Kidney (tissue), 22 donors: ENCODE measurements around the gene SYCE1L. TPM values are rescaled to one million over a fixed set of nuclear protein-coding genes. Genes with fewer than 3 reads are reported as not detected.

ENCODE experiments used
- DNase-seq, 5 donors: peaks; one replicate each; pipeline ENCODE4 v3.0.0-alpha.2; 2013 to 2020
- FAIRE-seq: peaks from 2 replicates; lab custom pipeline; 2012; peaks lifted over from hg19 to GRCh38; lab: Jason Lieb, UNC
- H3K27ac ChIP-seq, 2 donors: one replicate each; pipeline ENCODE4 v1.7.0; 2013; ENCODE audit warnings: low read depth in 2 of 2, low read length in 2 of 2, inconsistent platforms in 1 of 2
- H3K27me3 ChIP-seq: one replicate; pipeline ENCODE4 v1.7.1; 2013; ENCODE audit warnings: low read length, inconsistent platforms; ENCODE audit not compliant: control insufficient read depth, insufficient read depth
- H3K36me3 ChIP-seq, 3 donors: one replicate each; pipeline versions ENCODE4 v1.7.0 to v1.7.1; 2013; ENCODE audit warnings: low read length in 3 of 3, control low read depth in 1 of 3, inconsistent platforms in 1 of 3; ENCODE audit not compliant: insufficient read depth in 3 of 3, control insufficient read depth in 2 of 3
- H3K4me1 ChIP-seq, 3 donors: one replicate each; pipeline versions ENCODE4 v1.7.0 to v1.7.1; 2013; ENCODE audit warnings: low read length in 3 of 3, inconsistent platforms in 1 of 3, low read depth in 1 of 3; ENCODE audit not compliant: control insufficient read depth in 2 of 3, insufficient read depth in 2 of 3
- H3K4me3 ChIP-seq, 3 donors: one replicate each; pipeline versions ENCODE4 v1.7.0 to v1.8.1; 2013; ENCODE audit warnings: low read length in 3 of 3, control low read depth in 1 of 3, inconsistent platforms in 1 of 3
- H3K9ac ChIP-seq, 3 donors: one replicate each; pipeline versions ENCODE4 v1.7.0 to v1.7.1; 2013; ENCODE audit warnings: low read length in 3 of 3, control low read depth in 1 of 3, inconsistent platforms in 1 of 3
- H3K9me3 ChIP-seq, 3 donors: one replicate each; pipeline versions ENCODE4 v1.7.0 to v1.7.1; 2013; ENCODE audit warnings: low read length in 3 of 3, control low read depth in 1 of 3, inconsistent platforms in 1 of 3; ENCODE audit not compliant: control insufficient read depth in 2 of 3, insufficient read depth in 1 of 3
- intact Hi-C: fragments of 100-400 bp; cut with DNase I; formaldehyde crosslinking; loops from one replicate; pipeline ENCODE4 v1.11.1; 2022
- long read RNA-seq, 10 donors: library from polyadenylated mRNA in 1 of 10; unstranded in 1 of 10; transcript quantifications; one replicate each; pipeline ENCODE4 v2.0.0 and lab custom pipeline, GENCODE V29; 2021 to 2026
- polyA plus RNA-seq: library from polyadenylated mRNA; stranded (reverse); fragments of 350-450 nt; fragmentation: Illumina TruSeq; extraction: RNeasy Lipid Tissue Mini Kit (QIAGEN cat#74804); gene quantifications from one replicate; pipeline ENCODE4 v1.2.3, GENCODE V29; 2014; ENCODE audit warnings: low read depth, low replicate concordance; ENCODE audit not compliant: insufficient read depth
- total RNA-seq: library from RNA; stranded (reverse); fragmentation: NEBNext Ultra II Directional; extraction: Animal tissue kit (Norgen Biotek cat#: 25700); gene quantifications from one replicate; pipeline ENCODE4 v1.2.1, GENCODE V29; 2021
- TF ChIP-seq, protein P1 (sequence below): IDR thresholded peaks from 3 replicates; pipeline ENCODE4 v1.5.1; 2012; ENCODE audit warnings: mild to moderate bottlenecking, moderate library complexity, borderline replicate concordance; ENCODE audit not compliant: insufficient read depth; ENCODE audit errors: extremely low read depth
- donor health status: control.
- donor health status: control.
- donor health status: control.
- donor health status: control.
- donor health status: control.
- donor health status: DM: yes; HTN: yes; CAD: no.
- donor health status: Normal renal cell carcinoma (clear cell type).

The SYCE1L gene, protein sequence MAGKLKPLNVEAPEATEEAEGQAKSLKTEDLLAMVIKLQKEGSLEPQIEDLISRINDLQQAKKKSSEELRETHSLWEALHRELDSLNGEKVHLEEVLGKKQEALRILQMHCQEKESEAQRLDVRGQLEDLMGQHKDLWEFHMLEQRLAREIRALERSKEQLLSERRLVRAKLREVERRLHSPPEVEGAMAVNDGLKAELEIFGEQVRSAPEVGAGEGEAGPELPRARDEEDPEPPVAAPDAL
- total RNA-seq (9.7 TPM), polyA plus RNA-seq (7.1 TPM)
- long read RNA-seq, donor 1, partial matches to known transcripts, result 5 of 5 reads
- long read RNA-seq, donor 1, other reads (novel, unspliced or antisense), result 0 of 5 reads
- long read RNA-seq, donor 2, partial matches to known transcripts, result 9 of 12 reads
- long read RNA-seq, donor 2, other reads (novel, unspliced or antisense), result 0 of 12 reads
- long read RNA-seq, donor 3, partial matches to known transcripts, result 7 of 10 reads
- long read RNA-seq, donor 3, other reads (novel, unspliced or antisense), result 0 of 10 reads
- long read RNA-seq, donor 4, result 0 reads
- long read RNA-seq, donor 5, result 0 reads
- long read RNA-seq, donor 6, partial matches to known transcripts, result 26 of 30 reads
- long read RNA-seq, donor 6, other reads (novel, unspliced or antisense), result 0 of 30 reads
- long read RNA-seq, donor 7, partial matches to known transcripts, result 11 of 14 reads
- long read RNA-seq, donor 7, other reads (novel, unspliced or antisense), result 1 of 14 reads
- long read RNA-seq, donor 8, partial matches to known transcripts, result 0 of 1 reads
- long read RNA-seq, donor 8, other reads (novel, unspliced or antisense), result 0 of 1 reads
- long read RNA-seq, donor 9, partial matches to known transcripts, result 11 of 11 reads
- long read RNA-seq, donor 9, other reads (novel, unspliced or antisense), result 0 of 11 reads
- long read RNA-seq, donor 10, partial matches to known transcripts, result 8 of 8 reads
- long read RNA-seq, donor 10, other reads (novel, unspliced or antisense), result 0 of 8 reads

DNA sequence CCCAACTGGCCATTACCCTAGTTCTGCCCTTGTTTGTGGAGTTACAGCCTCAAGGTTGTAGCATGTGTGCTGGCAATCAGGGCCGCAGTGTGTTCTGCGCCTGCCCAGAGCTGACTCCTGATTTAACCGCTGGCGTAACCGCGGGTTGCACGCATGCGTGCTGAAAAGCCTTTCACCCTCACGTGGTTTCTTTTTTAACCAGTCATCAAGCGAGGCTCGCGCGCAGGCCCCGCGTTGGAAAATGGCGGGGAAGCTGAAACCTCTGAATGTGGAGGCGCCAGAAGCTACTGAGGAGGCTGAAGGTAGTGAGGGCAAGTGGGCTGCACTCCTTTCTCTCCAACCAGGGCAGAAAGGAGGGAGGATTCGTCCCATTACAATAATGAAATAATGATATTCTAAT lies at the start of gene SYCE1L:
Gene SYCE1L (plus strand): TSS at position 198 of the 400 bp plus-strand sequence. CDS start 44 bp downstream, at position 242.
- DNase-seq, result no peak
- TF ChIP-seq, protein P1, sequence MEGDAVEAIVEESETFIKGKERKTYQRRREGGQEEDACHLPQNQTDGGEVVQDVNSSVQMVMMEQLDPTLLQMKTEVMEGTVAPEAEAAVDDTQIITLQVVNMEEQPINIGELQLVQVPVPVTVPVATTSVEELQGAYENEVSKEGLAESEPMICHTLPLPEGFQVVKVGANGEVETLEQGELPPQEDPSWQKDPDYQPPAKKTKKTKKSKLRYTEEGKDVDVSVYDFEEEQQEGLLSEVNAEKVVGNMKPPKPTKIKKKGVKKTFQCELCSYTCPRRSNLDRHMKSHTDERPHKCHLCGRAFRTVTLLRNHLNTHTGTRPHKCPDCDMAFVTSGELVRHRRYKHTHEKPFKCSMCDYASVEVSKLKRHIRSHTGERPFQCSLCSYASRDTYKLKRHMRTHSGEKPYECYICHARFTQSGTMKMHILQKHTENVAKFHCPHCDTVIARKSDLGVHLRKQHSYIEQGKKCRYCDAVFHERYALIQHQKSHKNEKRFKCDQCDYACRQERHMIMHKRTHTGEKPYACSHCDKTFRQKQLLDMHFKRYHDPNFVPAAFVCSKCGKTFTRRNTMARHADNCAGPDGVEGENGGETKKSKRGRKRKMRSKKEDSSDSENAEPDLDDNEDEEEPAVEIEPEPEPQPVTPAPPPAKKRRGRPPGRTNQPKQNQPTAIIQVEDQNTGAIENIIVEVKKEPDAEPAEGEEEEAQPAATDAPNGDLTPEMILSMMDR, result no peak
- no peak within 1 kb of the TSS for H3K4me3 ChIP-seq
- peaks cover 2 to 26% (median 22%) of the 10 kb centered on the region in 3 donors for H3K36me3 ChIP-seq
- no peaks in the 10 kb centered on the region for H3K9me3 ChIP-seq
- intact Hi-C loops, result no loop called here
- FAIRE-seq, result no peak
- H3K9ac ChIP-seq, result no peak within 1 kb of the TSS
- H3K4me1 ChIP-seq, result no peaks in the 10 kb centered on the region
- H3K27ac ChIP-seq, result no peak within 1 kb of the TSS
- H3K27me3 ChIP-seq, result no peaks in the 10 kb centered on the region

DNA sequence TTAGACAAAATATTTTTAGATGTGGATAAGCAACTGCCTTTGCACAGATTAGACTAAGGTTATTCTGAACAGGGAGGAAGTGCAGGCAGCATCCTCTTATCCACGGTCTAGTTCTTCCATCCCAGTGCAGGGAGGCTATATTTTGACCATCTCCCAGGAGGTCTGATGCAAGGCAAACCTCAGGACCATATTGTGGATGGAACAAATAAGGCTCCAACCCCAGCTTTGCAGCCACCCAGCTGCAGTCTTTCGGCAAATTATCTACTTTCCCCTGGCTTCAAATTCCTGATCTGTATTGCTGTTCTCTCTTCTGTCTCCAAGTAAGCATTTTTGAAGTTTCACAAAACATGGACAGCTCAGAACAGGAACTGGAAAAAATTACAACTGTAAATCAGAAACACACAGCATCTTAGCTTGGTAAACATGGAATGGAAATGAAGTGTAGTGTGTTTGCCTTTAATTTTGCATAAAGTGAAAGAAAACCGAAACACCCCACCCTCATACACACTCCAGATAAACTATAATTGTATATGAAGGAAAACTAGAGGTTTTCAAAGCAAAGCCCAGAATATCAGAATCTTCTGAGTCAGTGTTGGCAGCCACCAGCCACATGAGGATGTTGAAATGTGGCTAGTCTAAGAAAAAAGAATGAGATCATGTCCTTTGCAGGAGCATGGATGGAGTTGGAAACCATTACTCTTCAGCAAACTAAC lies 41.7 kb upstream of the SYCE1L start:
- TF ChIP-seq, protein P1, result no peak

DNA sequence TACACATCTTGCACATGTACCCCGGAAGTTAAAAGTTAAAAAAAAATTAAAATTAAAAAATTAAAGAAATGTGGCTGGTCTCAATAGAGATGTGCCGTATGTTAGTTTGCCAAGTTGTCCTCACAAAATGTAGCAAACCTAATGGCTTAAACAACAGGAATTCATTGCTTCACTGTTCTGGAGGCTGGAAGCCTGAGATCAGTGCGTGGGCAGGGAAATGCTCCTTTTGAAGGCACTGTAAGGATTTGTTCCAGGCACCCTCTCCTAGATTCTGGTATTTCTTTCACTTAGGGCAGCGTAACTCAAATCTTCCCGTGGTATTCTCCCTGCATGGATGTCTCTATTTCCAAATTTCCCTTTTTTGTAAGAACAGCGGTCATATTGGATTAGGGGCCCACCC lies 40.9 kb upstream of the SYCE1L start:
- intact Hi-C loops, result no loop called here
- TF ChIP-seq, protein P1, result no peak

More for the DNA sequence above, 41.7 kb upstream of the SYCE1L start:
- no peak for FAIRE-seq
- H3K36me3 ChIP-seq, result no peaks in the 10 kb centered on the region
- H3K9ac ChIP-seq, result no peak overlapping the region
- no peaks in the 10 kb centered on the region for H3K27me3 ChIP-seq
- H3K4me3 ChIP-seq, result no peak overlapping the region
- H3K4me1 ChIP-seq, result no peaks in the 10 kb centered on the region
- no peaks in the 10 kb centered on the region for H3K9me3 ChIP-seq
- DNase-seq, result no peak
- no peak overlapping the region for H3K27ac ChIP-seq
- intact Hi-C loops, result no loop called here

More for the DNA sequence above, 40.9 kb upstream of the SYCE1L start:
- no peak for DNase-seq
- Histone ChIP-seq H3K27ac (no peak overlapping the region), H3K4me3 (no peak overlapping the region), H3K4me1 (no peaks in the 10 kb centered on the region), H3K9me3 (no peaks in the 10 kb centered on the region), H3K27me3 (no peaks in the 10 kb centered on the region), H3K9ac (no peak overlapping the region), H3K36me3 (no peaks in the 10 kb centered on the region)
- no peak for FAIRE-seq
